HPDE6-E6E7 (cell line): ENCODE data around the gene DTNA.

Experiments used
- DNase-seq: peaks from one replicate; pipeline ENCODE4 v3.0.0; 2011; ENCODE audit warnings: missing footprints; ENCODE audit errors: extremely low spot score

DTNA gene

GRCh38 chr18:34857320-34857719, 147.2 kb downstream of the DTNA start:
- DNase-seq, result no peak

DNA sequence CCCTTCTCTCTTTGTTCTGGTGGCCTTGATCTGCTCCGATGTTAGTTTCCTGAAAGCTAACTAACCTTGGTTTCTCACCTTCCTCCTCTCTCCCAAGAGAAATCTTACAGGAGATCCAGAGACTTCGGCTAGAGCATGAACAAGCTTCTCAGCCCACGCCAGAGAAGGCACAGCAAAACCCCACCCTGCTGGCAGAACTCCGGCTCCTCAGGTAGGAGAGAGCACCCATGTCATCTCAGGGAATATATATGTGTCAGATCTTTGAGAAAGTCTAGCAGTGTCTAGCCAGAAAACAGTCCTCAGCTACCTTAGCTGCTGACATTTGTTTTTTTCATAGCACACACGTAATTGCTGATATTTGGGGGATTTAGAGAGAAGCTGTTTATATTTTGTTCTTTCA, 148.1 kb downstream of the DTNA start:
- no peak for DNase-seq

DNA sequence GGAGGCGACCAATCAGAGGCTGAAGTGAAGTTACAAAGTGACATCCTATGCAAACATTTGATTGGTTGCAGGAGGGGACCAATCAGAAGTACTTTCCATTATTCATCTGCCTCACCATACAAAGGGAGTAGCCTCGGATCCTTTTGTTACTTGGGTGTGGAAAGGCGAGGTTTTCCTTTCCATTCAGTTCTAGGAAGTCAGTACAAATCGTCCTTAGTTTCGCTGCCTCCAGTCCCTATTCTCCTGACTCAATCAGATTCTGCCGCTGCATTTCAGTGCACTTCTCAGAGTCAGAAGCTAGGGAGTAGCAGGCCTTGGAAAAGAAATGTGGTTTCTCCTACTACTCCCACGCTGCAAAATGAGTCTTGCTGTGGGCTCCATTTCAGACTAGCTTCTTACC, 149.4 kb downstream of the DTNA start:
- no peak for DNase-seq

- no peak for DNase-seq
Measured at GRCh38 chr18:34862561-34862960, 152.5 kb downstream of the DTNA start.

DNA sequence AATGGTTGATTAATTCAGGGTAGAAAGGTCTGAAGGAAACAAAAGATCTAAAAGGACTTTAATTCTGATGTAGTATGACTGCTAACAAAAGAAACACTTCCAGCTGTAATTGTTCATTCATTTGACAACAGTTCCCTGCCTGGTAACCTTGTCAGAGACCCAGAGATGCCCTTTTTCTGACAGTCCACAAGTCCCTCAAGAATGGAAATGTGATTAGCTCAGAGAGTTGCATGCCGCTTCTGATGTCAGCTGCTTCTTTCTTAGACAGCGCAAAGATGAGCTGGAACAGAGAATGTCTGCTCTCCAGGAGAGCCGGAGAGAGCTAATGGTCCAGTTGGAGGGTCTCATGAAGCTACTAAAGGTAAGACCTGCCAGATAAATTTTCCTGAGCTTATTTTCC, 153.6 kb downstream of the DTNA start:
- DNase-seq, result no peak

GRCh38 chr18:34864836-34865497, 154.9 kb downstream of the DTNA start:
- DNase-seq, result no peak

DNA sequence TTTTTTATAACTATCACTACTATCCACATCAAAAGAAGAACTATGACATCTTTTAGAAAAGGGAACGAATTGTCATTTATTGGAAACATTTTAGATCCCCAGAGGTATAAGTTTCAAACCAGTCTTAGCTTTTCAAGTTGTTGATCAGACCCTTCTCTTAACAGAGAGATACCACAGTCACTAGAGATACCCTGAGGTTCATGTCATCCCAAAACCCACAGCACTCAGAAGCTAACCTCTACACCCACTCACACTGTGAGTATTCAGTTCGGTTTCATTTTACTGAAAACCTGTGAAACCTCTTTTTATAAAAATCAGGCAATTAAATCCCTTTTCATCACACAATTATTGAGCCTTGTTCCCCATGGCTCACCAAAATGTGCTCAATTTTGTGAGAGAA, 156.2 kb downstream of the DTNA start:
- no peak for DNase-seq

- peak; percentile 7 for DNase-seq
Measured at GRCh38 chr18:34866739-34867138, 156.6 kb downstream of the DTNA start.

DNA sequence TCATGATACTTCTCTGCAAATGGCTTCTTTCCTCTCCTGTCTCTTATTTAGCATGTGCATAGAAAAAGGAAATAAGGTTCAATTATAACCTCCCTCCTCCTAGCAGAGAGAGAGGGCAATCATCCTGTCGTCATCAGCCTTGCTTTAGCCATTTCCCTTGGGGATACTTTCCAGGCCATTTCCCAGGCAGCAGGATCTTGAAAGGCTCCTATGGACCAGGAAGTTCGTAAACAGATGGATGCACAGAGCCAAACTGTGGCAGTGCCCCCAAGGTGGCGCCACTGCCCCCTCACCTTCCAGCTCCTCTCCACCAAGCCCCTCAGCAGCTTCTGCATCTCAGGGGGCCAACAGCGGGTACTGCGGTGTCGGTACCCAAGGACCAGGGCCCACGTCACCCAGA, 157.4 kb downstream of the DTNA start:
- no peak for DNase-seq

- DNase-seq, result no peak
Measured at GRCh38 chr18:34870555-34871310, 160.6 kb downstream of the DTNA start.

DNA sequence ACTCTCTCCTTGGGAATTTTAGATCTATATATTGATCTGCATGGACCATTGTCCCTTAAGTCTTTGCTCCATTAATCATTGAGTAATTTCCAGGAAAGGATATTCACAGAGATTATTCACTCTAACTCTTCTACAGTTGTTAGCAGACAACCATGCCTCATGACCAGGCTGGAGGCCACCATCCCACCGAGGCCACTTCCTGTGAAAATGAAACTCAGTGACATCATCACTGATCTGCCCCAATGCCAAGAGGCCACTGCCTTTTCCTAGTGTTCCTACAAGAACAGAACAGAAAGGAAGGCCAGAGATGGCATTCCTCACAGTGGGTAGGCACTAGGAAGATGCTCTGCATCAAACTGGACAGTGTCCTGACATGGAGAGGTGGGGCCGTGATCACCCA, 161.3 kb downstream of the DTNA start:
- DNase-seq, result no peak

- DNase-seq, result no peak
Measured at GRCh38 chr18:34872066-34872465, 162.0 kb downstream of the DTNA start.

- DNase-seq, result no peak
Measured at GRCh38 chr18:34873986-34874580, 164.0 kb downstream of the DTNA start.

- no peak for DNase-seq
Measured at GRCh38 chr18:34875150-34875549, 165.1 kb downstream of the DTNA start.

DNA sequence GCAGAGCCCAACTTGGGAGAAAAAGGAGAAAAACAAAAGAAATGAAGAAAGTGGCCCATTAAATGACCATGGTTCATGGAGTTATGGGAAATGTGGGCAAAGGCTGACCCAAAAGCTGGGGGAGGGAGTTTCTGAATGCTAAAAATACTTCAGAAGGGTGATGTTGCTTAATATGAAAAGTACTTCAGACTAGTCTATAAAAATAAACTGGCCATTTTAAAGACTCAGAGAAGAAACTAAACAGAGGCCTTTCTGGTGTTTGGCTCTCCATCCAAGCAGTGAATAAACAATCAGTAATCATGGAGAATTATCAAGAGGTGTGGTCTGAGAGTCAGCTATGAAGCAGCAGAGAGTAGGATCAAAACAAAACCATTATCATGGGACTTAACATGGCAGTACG, 170.3 kb downstream of the DTNA start:
- no peak for DNase-seq

DNA sequence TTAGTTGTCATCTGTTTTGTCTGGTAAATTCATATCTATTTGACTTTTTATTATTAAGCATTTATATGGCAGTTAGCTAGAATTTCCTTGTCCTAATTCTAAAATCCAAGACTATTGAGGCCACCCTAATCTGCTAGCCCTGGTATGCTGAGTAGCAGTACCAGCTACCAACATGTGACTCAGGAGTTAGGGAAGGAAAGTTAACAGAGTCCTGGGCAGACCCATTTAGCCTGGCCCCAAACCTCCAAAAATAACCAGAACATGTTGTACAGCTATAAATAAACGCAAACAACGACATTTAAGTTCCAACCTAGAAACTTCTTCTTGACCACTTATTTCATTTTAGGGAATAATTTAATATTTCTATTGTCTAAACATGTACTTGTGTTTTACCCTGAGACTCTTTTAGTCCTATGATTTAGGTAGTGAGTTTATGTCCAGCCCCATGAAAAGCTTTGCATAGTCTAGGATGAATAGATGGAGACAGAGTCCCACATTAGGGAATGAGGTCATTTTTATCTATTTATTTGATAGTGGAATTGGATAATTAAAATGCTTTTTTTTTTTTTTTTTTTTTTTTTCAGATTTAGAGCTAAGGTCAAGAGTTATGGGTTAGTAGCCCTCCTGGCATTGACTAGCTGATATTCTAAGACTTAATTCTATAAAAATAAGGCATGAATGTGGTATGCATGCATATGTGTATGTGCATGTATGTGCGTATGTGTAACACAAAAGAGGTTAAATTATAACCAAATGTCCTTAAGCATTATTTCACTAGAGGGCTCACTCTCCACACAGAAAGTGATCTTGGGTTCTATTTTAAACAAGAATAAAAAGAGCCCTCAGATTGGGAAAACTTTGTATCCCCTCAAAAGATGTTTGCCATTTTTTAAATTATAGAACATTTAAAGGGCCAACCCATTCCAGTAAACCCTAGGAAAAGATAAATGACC, 171.1 kb downstream of the DTNA start:
- DNase-seq, result no peak

- DNase-seq, result no peak
Measured at GRCh38 chr18:34884436-34884835, 174.3 kb downstream of the DTNA start.

DNA sequence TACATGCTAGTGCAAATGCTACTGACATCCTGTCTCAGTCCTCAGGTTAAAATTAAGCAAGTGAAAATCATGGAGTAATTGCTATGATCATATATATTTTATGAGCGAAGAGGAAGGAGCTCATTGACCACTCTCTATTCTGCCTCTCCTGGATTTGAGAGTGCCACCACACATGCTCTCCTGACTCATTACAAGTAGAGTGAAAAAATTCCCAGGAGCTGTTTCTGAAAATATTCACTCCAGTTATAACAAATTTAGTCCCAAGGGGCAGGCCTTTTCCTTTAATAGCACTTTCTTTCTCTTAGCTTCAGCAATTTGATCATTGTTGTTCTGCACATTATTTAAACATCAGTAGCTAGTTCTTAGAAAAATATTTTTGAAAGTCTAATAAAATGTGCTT, 176.1 kb downstream of the DTNA start:
- no peak for DNase-seq

- no peak for DNase-seq
Measured at GRCh38 chr18:34887881-34888580, 177.9 kb downstream of the DTNA start.

- no peak for DNase-seq
Measured at GRCh38 chr18:34890486-34891085, 180.5 kb downstream of the DTNA start.

DNA sequence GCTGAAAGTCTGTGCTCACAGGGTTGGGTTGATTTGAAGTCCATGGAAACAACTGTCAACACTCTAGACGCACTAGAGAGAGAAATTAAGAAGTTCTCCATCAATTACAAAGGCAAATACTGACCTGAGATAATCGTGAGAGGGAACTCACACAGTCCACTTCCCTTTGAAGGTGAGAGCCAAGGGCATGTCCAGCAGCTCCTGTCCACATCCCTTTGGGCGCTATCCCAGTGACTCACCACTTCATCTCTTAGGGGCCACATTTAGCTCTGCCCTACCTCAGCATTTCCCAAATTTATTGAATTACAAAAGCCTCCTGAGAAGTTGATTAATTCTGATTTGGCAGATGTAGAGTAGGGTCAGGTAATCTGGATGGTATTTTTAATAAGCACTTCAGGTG, 182.3 kb downstream of the DTNA start:
- DNase-seq, result no peak
